ENCODE results near the gene HYCC2.

DNA sequence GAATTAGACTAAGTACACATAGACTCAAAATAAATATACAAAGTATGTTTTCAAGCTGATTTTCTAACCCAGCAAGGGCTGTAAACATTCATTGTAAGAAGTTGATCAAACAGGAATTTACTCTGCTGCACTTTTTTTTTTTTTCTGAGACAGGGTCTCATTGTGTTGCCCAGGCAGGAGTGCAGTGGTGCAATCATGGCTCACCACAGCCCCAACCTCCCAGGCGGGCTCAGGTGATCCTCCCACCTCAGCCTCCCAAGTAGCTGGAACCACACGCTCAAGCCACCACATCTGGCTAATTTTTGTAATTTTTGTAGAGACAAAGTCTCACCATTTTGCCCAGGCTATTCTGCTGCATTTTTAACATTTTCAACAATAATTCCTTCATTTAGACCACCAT, 36.2 kb upstream of the HYCC2 start:
- TF ChIP-seq, protein P1, sequence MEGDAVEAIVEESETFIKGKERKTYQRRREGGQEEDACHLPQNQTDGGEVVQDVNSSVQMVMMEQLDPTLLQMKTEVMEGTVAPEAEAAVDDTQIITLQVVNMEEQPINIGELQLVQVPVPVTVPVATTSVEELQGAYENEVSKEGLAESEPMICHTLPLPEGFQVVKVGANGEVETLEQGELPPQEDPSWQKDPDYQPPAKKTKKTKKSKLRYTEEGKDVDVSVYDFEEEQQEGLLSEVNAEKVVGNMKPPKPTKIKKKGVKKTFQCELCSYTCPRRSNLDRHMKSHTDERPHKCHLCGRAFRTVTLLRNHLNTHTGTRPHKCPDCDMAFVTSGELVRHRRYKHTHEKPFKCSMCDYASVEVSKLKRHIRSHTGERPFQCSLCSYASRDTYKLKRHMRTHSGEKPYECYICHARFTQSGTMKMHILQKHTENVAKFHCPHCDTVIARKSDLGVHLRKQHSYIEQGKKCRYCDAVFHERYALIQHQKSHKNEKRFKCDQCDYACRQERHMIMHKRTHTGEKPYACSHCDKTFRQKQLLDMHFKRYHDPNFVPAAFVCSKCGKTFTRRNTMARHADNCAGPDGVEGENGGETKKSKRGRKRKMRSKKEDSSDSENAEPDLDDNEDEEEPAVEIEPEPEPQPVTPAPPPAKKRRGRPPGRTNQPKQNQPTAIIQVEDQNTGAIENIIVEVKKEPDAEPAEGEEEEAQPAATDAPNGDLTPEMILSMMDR (IDR thresholded peaks at IDR 0.05; ENCODE audit: insufficient read depth, low read depth, low read length): no peak
- TF ChIP-seq EZH2 (IDR thresholded peaks at IDR 0.05; ENCODE audit: insufficient read depth, low read length): no peak

Measured in astrocyte (in vitro differentiated cells and primary cell).